HG03196 (cell line): ENCODE data around the gene CCNQ.
"Not testable (repeated sequence)": the region's sequence is repeated elsewhere in the genome, so short reads cannot be mapped to it uniquely, and the experiment has no call there.

Experiments
- ATAC-seq: cut with Tn5 transposase; IDR thresholded peaks from one replicate; pipeline ENCODE4 v1.9.1; 2021; ENCODE audit not compliant: unreplicated experiment

Gene CCNQ

DNA sequence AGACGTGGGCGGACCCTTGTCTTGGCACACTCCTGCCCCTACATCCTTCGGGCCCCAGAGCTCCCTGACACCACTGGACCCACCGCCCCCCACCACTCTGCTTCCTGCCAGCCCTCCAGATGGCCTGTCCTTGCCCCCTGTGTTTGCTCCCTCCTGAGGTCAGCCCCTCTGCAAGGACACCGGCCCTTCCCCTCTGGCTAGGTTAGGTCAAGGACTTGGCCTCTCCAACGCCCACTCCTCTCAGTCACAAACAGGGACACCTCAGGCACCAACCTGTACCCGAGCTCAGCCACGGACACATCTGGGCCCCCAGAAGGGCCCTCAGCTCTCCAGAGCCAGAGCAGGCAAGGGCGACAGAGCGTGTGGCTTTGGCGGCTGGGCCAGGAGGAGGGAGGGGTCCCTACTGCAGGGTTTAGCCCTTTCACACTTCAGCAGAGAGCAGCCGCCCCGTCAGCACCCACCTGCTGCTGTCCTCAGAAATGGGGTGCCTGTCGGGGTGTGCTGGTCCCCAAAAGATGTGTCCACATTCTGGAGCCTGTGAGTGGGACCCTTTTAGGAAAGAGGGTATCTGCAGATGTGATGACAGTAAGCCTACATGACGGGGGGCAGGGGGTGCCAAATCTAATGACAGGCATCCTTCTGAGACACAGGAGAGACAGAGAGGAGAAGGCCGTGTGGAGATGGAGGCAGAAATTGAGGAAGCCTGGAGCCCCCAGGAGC is 24.5 kb upstream of the CCNQ start:
- no peak for ATAC-seq

DNA sequence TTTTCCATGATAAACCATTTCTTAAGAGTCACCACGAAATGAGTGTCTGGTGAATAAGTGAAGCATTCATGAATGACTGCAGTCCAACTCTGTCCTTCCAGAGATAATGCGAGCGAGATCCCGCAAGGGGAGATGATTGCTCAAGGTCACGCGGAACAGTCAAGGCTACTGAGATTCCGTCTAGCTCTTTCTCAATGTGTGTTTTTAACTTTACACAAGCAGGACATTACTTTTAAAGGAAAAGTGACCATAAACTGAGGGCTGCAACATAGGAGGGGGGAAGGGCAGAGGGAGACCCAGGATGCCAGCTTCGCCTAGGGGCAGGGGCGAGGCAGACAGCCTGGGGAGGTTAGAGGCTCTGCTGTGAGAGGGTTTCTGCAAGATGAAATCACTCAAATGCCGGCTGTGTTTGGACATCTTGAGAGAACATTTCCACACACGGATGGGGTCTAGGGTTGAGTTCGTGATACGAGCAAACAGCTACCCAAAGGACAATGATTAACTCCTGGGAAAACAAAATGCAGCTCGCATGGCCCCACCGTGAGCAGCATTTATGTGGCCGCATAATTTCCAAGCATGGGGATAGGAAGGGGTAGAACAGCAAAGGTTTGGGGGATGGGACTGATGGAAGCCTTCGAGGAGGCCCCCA is 23.8 kb upstream of the CCNQ start:
- ATAC-seq = no peak

DNA sequence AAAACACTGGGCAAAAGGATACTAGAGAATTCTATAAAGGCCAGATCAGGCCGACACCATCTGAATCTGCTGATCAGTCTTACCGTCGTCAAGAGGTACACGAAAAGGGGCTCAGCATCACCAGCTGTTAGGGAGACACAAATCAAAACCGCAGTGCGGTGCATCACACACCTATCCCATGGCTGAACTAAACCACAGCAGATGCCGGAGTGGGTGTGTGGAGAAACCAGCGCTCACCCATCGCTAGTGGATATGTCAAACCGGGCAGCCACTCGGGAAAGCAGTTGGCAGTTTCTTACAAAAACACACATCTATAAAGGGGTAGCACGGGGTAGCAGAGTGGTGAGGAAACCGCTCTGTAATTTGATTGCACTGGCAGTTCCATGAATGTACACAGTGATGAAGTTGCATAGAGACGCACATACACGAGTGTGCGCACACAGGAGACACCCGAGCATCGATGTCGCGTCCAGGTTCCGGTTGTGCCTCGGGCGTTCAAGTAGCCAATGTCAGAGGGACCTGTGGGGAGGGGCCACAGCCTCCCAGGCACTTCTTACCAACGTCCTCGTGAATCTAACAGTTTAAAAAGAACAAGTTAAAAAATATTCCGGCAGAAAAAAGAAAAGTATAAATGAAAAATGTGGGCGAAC is 23.1 kb upstream of the CCNQ start:
- no peak for ATAC-seq

DNA sequence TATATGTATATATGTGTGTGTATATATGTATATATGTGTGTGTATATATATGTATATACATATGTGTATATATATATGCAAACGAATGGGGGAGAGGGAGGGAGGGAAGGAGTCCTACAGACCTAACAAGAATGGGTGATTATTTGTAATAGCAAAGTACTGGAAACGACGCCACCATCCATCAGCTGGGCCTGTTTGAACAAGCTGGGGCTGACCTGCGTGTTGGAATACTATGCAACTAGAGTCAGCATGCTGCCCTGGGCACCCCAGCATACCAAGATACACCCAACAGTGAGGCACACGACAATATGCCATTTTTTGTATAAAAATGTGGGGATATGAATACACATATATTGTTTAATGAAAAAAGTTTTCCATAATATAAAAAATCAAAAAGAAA is 21.6 kb upstream of the CCNQ start:
- ATAC-seq = no peak

DNA sequence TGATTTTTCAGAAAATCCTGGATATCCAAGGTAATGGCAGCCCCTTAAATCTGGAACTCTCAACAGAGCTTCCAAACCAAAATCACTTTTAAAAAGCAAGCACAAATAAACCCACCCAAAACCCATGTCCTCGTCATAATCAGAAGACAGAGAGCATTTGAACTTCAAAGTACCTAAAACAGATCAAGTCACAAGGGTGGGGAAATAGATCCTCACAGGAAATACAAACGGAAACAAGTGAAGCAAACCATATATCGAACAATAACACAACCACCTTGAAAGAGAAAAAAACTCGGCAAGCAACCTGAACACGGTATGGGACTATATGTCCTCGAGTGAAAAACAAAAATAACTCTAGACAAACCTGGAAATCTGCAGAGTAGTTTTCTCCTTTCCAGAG is 15.9 kb upstream of the CCNQ start:
- ATAC-seq = no peak

DNA sequence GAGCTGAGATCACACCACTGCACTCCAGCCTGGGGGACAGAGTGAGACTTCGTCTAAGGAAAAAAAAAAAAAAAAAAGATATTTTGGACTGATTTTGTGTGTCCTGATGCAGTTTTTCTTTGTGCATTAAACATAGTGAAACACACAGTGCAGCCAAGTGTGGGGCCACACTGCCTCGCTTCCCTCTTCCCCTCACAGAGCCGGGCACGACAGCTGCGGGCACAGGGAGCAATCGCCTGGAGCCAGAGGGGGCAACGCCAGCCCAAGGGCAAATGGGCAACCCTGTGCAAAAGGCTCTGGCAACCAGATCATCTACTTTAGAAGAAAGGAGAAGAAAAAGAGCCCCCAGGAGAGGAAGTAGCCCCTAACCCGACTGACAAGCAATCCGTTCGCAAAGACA is 13.5 kb upstream of the CCNQ start:
- no peak for ATAC-seq

DNA sequence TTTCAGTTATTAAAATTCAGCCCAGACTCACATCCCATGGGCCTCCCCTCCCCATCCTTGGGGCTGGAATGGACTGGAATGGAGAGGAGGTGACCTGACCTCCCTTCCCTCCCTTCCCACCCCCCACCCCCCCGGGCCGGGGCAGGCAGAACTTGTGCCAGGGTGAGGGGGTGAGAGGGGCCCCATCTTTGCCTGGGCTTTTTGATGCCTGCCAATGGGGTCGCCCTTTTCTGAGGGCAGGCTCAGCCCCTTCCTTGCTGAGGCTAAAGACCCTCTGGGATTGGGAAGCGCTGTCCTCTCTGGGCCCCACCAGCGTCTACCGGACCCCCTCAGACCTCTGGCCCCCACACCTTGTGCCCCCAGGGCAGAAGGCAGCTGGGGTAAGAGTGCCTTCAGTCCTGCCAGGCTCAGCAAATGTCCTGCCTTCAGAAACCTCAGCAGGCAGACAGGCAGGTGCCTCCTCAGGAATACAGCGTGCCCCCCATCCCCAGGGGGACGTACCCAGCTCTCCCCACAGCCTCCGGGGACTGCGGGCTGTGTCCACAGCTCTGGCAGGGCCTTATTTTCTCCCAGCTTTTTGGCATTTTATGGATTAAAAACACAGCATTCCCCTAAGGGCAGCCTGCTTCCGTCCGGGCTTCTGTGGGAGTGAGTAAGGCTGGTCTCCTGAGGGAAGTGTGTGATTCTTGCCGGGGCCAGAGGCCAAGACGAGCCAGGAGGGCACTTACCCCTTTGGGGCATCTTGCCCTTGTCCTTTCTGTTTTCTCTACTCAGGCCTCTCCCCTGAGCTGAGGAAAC is 12.6 kb upstream of the CCNQ start:
- no peak for ATAC-seq

DNA sequence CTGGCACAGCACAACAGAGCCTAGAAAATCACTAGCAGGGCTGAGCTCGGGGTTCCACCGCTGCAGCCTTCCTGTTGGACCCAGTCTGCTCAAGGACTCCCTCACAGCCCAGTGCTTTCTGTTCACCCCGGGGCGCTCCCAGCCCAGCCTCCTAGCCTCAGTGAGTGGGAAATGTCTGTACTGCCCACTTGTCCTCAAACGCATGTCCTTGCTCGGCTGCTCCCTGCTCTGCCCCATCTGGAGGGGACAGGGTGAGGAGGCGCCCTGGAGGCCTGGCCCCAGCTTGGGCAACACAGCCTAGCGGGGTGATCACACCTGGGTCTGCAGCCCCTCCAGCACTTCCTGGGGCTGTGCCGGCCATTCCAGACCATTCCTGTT is 11.9 kb upstream of the CCNQ start:
- no peak for ATAC-seq

DNA sequence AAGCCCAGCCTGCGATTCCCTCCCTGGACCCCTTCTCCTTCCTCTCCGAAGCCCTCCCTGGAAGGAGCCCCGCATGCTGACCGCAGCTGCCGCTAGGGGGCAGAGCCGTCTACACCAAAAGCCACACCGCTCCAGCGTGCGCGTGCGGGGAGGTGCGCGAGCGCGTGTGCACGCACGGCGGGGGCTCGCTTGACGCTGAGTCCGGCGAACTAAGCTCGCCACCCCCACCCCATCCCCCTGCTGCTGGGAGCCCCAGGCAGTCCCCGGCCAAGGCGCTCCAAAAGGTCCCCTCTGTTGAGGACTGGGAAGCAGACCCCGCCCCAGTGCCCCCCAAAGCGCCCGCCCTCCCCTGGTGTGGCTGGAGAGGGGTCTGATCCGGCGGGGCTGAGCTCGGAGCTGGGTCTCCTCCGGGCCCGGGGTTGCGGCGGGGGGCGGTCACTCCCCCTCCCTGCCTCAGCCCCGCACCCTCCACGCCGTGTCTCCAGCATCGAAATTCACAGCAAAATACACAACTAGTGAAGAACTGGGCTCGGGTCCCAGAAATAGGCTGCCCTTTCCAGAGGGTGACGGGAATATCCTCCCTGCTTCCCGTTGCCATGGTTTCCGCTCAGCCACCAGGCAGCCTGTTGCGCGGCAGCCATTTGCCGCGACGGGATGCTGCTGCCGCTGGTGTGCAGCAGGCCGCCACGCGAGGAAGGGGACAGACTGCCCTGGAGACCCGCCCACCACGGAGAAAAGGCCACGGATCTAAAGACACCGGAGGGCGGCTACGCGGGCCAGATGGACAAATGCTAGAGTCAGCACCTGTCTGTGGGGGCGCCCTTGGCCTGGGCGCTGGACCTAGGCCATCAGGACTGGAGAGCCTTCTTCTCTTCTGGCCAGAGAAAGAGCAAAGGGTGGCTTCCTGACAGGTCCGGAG is 11.2 kb upstream of the CCNQ start:
- ATAC-seq = peak; percentile 55

DNA sequence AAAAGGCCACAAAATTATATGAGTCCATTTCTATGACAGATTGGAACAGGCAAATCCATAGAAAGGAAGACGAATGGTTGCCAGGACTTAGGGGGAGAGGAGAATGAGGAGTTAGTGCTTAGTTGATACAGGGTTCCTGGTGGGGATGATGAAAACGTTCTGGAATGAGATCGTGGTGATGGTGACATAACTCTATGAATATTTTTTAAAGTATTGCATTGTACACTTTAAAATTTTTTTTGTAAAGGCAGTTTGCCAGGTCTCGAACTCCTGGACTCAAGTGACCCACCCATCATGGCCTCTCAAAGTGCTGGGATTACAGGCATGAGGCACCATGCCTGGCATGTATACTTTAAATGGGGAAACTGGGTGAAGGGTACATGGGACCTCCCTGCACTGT is 9.9 kb upstream of the CCNQ start:
- ATAC-seq = no peak

DNA sequence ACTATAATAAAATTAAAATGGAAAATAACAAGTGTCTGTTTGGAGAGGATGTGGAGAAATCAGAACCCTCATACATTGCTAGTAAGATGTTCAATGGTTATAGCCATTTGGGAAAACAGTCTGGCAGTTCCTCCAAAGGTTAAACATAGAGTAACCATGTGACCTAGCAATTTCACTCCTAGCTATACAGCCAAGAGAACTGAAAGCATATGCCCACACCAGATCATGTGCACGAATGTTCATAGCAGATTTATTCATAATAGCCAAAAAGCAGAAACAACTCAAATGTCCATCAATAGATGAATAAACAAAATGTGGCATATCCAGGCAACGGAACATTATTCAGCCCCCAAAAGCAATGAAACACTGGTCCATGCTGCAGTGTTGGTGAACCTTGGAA is 9.4 kb upstream of the CCNQ start:
- no peak for ATAC-seq

DNA sequence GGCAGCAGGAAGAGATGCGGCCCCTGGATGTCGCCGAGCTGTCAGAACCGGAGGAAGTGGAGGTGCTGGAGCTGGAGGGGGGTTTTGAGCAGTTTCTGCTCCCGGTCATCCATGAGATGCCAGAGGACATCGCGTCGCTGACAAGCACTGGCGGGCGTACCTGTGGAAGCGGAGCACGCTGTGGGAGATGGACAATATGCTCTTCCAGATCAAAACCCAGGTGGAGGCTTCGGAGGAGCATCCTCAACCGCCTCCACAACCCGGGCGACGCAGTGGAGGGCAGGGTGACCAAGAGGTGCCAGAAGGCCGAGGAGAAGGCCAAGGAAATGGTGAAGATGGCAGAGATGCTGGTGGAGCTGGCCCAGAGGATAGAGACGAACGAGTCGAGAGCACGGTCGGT is 7.6 kb upstream of the CCNQ start:
- ATAC-seq = no peak

DNA sequence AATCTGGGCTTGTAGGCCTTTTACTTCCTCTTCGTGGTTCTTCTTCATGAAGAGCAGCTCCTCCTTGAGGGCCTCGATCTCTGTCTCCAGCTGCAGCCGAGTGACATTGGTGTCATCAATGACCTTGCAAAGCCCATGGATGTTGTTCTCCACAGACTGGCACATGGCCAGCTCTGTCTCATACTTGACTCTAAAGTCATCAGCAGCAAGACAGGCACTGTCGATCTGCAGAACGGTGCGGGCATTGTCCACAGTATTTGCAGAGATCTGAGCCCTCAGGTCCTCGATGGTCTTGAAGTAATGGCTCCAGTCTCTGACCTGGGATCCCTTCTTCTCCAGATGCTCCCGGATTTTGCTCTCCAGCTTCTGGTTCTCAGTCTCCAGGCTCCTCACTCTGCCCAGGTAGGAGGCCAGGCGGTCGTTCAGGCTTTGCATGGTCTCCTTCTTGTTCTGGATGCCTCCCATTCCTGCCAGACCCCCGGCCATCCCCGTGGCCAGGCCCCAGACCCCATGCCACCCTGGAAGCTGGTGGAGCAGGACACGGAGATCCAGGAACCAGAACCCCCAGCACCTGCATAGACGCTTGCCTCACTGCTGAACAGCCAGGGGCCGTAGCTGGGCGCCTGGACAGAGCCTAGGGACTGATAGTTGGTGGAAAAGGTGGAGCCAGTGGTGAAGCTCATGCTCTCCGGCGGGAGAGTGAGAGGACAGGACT is 5.9 kb upstream of the CCNQ start:
- ATAC-seq = not testable (repeated sequence)

DNA sequence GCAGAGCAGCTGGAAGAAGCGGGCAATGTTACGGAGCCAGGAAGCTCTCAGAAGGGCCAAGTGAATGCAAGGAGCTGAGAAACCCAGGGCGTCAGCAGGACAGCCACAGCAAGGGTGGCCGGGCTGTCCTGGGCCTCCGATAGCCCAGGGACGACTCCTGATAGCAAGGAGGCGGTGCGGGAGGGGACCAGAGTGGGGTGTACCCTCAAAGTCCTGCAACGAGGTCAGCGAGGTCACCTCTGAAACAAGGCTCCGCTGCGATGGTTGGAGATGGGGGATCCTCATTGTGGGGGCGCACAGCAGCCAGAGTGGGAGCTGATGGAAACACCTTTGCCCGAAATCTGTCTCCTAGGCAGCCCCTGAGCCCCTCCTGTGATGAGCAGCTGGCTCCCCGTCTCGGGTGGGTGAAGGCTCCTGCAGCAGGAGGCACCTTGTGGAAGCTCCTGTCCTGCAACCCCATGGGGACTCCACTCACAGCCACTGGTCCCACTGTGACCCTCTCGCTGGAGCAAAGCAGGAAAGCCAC is 4.3 kb upstream of the CCNQ start:
- no peak for ATAC-seq

DNA sequence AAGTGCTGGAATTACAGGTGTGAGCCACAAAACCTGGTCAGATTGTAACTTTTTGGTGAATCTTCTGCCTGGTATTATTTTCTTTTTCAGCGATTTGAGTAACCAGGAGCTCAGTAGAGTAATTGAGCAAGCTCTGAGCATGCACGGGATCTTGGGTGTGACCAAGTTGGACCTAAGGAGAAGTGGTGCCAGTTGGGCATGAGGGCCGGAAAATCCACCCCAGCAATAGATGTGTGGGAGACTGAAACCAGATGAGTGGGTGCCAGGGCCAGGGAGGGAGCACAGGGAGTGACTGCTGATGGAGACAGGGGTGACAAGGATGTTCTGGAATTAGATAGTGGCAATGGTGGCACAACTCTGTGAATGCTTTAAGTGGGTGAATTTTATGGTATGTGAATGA is 3.7 kb upstream of the CCNQ start:
- ATAC-seq = no peak

DNA sequence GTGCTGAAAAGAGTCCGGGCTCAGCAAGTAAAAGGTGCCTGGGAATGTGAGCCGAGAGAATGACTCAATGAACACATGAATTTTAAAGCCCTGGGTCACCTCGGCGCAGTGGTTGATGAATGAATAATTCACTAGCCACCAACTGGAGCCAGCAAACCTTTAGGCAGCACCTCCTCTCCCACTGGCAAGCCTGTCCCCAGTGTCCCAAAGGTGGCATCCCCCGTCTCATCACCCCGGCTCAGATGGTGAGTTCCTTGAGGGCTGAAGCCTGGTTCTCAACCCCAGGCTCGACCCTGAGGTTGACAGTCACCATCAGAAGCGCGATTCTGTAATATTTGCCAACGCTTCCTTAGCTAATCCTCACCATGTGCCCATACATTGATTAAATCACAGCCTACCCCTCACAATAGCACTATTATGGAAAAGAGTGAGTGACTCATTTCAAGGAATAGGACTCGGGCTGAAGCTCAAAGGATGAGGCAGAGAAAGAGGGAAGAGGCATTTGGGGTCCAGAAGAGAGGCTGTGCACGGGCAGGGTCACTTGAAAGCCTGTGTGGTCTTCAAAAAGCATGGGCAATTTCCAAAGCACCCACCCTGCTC is 2.7 kb upstream of the CCNQ start:
- ATAC-seq = no peak

DNA sequence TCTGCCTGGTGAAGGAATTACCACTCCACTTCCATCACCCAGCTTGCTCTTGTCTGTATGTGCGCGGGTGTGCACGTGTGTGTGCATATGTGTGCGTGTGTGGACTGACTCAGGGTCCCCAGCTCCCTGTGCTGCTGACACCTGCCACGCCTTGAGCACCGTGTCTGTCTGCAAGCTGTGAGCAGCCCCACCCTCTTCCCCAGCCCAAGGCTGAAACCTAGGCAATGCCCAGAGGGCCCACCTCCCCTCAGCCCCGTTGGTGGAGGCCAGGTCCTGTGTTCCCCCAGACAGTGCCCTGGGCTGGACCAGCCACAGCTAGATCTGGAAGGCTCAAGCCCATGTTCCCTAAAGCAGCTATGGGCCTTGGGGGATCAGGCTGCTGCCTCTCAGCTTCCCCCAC is 2.0 kb upstream of the CCNQ start:
- ATAC-seq = no peak

DNA sequence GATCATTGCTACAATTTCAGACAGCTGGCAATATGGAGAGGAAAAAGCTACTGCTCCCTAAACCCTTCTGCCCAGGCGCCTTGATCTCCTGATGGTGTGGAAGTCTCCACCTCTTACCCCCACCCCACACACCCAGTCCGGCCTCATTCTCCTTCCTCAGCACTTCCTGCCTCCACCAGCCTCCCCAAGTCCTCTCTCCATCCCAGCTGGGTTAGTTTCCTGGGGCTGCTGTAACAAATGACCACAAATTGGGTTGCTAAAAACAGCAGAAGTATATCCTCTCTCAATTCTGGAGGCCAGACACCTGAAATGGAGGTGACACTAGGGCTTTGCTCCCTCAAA is 1.1 kb upstream of the CCNQ start:
- no peak for ATAC-seq

DNA sequence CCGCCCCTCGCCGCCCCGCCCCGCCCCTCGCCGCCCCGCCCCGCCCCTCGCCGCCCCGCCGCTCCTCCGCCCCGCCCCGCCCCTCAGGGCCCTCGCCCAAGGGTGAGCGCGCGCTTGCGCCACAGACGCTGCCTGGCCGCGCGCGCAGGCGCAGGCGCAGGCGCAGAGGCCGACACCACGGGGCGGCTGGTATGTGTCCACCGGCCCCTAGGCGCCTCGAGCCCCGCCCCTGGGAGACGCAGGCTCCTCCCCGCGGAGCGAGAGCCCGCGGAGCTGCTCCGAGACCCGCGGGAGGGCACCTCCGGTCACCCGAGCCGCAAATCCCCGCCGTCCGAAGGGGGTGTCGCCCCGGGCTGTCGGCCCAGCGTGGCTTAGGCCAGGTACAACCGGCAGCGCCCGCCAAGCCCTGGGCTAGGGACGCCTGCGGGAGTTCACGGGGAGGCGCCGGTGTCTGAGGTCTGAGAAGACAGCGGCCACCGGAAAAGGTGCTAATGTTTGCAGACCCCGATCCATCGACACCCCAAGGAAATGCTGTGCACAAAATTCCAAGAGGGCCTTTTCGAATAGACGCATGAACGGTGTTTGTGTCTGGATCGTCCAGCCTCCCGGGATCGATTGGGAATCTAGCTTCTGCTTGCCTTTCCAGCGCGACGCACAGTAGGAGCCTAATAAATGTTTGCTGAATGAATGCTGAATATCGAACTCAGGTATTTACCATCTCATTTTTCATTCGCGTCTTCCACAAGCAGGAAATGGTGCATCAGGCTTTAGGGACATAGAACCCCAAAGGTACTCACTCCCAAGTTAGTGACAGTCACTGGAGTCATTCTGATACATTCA is 473 bp upstream of the CCNQ start:
- ATAC-seq = peak; percentile 76
